ENCODE measurements around the gene PPM1L. TPM values are rescaled to one million over a fixed set of nuclear protein-coding genes. Genes with fewer than 3 reads are reported as not detected.

The PPM1L gene
- total RNA-seq, 2 donors from 2014 or later: 30.2 to 39.0 TPM

GRCh38 chr3:160886421-160886820 is 130.4 kb downstream of the PPM1L start:
- ATAC-seq (no peak), DNase-seq (no peak)
- intact Hi-C loops (cut with DNase I): no loop called here

- no peak for DNase-seq
- ATAC-seq: no peak
- intact Hi-C loops (cut with DNase I): no loop called here
Measured at GRCh38 chr3:160893207-160893606, 137.2 kb downstream of the PPM1L start.

GRCh38 chr3:160904691-160905090 is 148.7 kb downstream of the PPM1L start:
- DNase-seq (no peak), ATAC-seq (no peak)
- intact Hi-C loops (cut with DNase I): no loop called here

- ATAC-seq (no peak), DNase-seq (no peak)
- intact Hi-C loops (cut with DNase I): no loop called here
Measured at GRCh38 chr3:160906646-160907045, 150.6 kb downstream of the PPM1L start.

GRCh38 chr3:160909917-160910316 is 153.9 kb downstream of the PPM1L start:
- ATAC-seq (no peak), DNase-seq (no peak)
- intact Hi-C loops (cut with DNase I): no loop called here

GRCh38 chr3:160911411-160911810 is 155.4 kb downstream of the PPM1L start:
- ATAC-seq: no peak
- DNase-seq: no peak
- intact Hi-C loops (cut with DNase I): no loop called here

GRCh38 chr3:160916472-160916871 is 160.4 kb downstream of the PPM1L start:
- intact Hi-C loops (cut with DNase I): no loop called here
- DNase-seq (no peak), ATAC-seq (no peak)

GRCh38 chr3:160919942-160920341 is 163.9 kb downstream of the PPM1L start:
- no peak for DNase-seq
- intact Hi-C loops (cut with DNase I): no loop called here
- ATAC-seq: peak in 1 of 2 donors; percentile 32

- peak; percentile 77 to 82 for ATAC-seq
- intact Hi-C loops (cut with DNase I): no loop called here
- peak; percentile 33 for DNase-seq
Measured at GRCh38 chr3:160921020-160921635, 165.1 kb downstream of the PPM1L start.

- intact Hi-C loops (cut with DNase I): loop anchor here in 1 of 2 donors (5.0 kb wide), 2 partner anchors 167 to 217 kb away; partner anchors contain the start of gene PPM1L
- ATAC-seq: no peak
- DNase-seq: no peak
Measured at GRCh38 chr3:160924776-160925175, 168.7 kb downstream of the PPM1L start.

- no peak for ATAC-seq
- intact Hi-C loops (cut with DNase I): loop anchor here in 1 of 2 donors (5.0 kb wide), 2 partner anchors 170 to 220 kb away; partner anchors contain the start of gene PPM1L
- DNase-seq: no peak
Measured at GRCh38 chr3:160927620-160928019, 171.6 kb downstream of the PPM1L start.

- ATAC-seq: no peak
Measured at GRCh38 chr3:160928183-160928726, 172.2 kb downstream of the PPM1L start.

GRCh38 chr3:160929595-160929994 is 173.6 kb downstream of the PPM1L start:
- DNase-seq: peak; percentile 50
- intact Hi-C loops (cut with DNase I): loop anchor here in 1 of 2 donors (5.0 kb wide), 2 partner anchors 172 to 222 kb away; partner anchors contain the start of gene PPM1L
- ATAC-seq: peak; percentile 85 to 88

More at GRCh38 chr3:160928183-160928726, 172.2 kb downstream of the PPM1L start:
- no peak for DNase-seq
- intact Hi-C loops (cut with DNase I): loop anchor here in 1 of 2 donors (5.0 kb wide), 2 partner anchors 171 to 221 kb away; partner anchors contain the start of gene PPM1L

GRCh38 chr3:160931474-160931873 is 175.4 kb downstream of the PPM1L start:
- ATAC-seq (no peak), DNase-seq (no peak)
- intact Hi-C loops (cut with DNase I): loop anchor here in 1 of 2 donors (5.0 kb wide), 1 partner anchor 229 kb away; no protein-coding TSS in a partner anchor

GRCh38 chr3:160935413-160936095 is 179.5 kb downstream of the PPM1L start:
- intact Hi-C loops (cut with DNase I): no loop called here
- DNase-seq (no peak), ATAC-seq (no peak)

- DNase-seq (peak; percentile 43), ATAC-seq (peak; percentile 56 to 67)
- intact Hi-C loops (cut with DNase I): loop anchor here in 1 of 2 donors (10.0 kb wide), 1 partner anchor 367 kb away; no protein-coding TSS in a partner anchor
Measured at GRCh38 chr3:160941885-160942494, 186.0 kb downstream of the PPM1L start.

GRCh38 chr3:160943996-160944395 is 188.0 kb downstream of the PPM1L start:
- intact Hi-C loops (cut with DNase I): loop anchor here in 1 of 2 donors (1.0 to 10.0 kb wide), 2 partner anchors 239 to 369 kb away; no protein-coding TSS in a partner anchor

GRCh38 chr3:160945336-160945735 is 189.3 kb downstream of the PPM1L start:
- DNase-seq: no peak
- intact Hi-C loops (cut with DNase I): loop anchor here in 1 of 2 donors (5.0 to 10.0 kb wide), 2 partner anchors 371 to 477 kb away; no protein-coding TSS in a partner anchor
- ATAC-seq: no peak

More at GRCh38 chr3:160943996-160944395, 188.0 kb downstream of the PPM1L start:
- DNase-seq (no peak), ATAC-seq (no peak)

- DNase-seq: no peak
- ATAC-seq: no peak
- intact Hi-C loops (cut with DNase I): loop anchor here in 1 of 2 donors (5.0 to 10.0 kb wide), 2 partner anchors 373 to 474 kb away; no protein-coding TSS in a partner anchor
Measured at GRCh38 chr3:160948273-160948672, 192.2 kb downstream of the PPM1L start.
